Measurements from ENCODE around the gene PLAAT5.

DNA sequence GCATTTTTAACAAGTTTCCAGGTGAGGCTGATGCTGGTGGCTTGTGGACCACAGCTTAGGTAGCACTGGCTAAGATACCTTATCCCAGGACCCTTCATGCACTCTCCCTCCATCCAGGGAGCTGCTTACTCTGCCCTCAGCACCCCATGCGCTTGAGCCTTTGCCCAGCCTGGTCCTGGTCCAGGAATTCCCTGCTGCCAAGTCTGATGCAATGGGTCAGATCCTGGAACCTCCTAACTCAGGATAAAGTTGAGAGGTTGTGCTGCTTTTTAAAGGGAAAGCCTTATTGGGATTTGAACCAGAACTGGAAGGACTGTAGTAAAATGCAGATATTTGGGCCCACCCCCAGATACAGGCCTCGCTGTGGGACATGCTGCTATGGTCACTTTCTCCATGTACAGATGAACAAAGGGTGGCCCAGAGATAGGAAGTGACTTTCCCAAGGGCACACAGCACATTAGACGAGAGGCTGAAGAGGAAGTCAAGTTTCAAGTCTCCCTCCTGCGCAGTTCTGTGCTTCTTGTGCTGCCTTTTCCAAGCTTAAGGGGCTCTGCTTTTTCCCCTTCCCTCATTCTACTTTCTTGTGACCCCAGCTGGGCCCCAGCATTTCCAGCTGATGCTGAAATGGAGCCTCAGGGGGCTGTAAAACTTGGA lies 14.1 kb upstream of the PLAAT5 start:
- TF ChIP-seq, protein P1, sequence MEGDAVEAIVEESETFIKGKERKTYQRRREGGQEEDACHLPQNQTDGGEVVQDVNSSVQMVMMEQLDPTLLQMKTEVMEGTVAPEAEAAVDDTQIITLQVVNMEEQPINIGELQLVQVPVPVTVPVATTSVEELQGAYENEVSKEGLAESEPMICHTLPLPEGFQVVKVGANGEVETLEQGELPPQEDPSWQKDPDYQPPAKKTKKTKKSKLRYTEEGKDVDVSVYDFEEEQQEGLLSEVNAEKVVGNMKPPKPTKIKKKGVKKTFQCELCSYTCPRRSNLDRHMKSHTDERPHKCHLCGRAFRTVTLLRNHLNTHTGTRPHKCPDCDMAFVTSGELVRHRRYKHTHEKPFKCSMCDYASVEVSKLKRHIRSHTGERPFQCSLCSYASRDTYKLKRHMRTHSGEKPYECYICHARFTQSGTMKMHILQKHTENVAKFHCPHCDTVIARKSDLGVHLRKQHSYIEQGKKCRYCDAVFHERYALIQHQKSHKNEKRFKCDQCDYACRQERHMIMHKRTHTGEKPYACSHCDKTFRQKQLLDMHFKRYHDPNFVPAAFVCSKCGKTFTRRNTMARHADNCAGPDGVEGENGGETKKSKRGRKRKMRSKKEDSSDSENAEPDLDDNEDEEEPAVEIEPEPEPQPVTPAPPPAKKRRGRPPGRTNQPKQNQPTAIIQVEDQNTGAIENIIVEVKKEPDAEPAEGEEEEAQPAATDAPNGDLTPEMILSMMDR (conservative IDR thresholded peaks at IDR 0.05; ENCODE audit: low read depth, low read length) = no peak
- TF ChIP-seq EZH2 (IDR thresholded peaks at IDR 0.05; ENCODE audit: borderline replicate concordance, low read depth, low read length, poor library complexity, severe bottlenecking) = no peak
